IMR-90 (cell line): ENCODE measurements around the gene UBP1. TPM values are rescaled to one million over a fixed set of nuclear protein-coding genes. Genes with fewer than 3 reads are reported as not detected.

ENCODE experiments used
- ATAC-seq: fragments of 200-7000 bp; cut with Tn5 transposase; 2 replicates; pipeline ENCODE4 v1.9.1; 2020; ENCODE audit warnings: low read depth, mild to moderate bottlenecking, moderate library complexity
- BruUV-seq: library from RNA; stranded (reverse); fragments of 400-500 nt; replicated peaks from 2 replicates; lab custom pipeline; 2021; lab: Mats Ljungman, UMichigan
- CTCF ChIA-PET: fragments of 300-600 bp; formaldehyde crosslinking; extraction: SDS; loops from one replicate; lab custom pipeline; 2021; ENCODE audit warnings: antibody characterized with exemption; lab: Yijun Ruan, JAX
- POLR2A ChIA-PET: fragments of 300-600 bp; sonication (Branson Sonifier 250); formaldehyde crosslinking; loops from one replicate; lab custom pipeline; 2022; ENCODE audit warnings: antibody characterized with exemption; ENCODE audit not compliant: unreplicated experiment; lab: Charles Lee
- DNase-seq: peaks from one replicate; pipeline ENCODE4 v3.0.0; 2013
- H2AFZ ChIP-seq: replicated peaks from 2 replicates; pipeline ENCODE3; 2013; ENCODE audit warnings: low read length, mild to moderate bottlenecking; ENCODE audit not compliant: poor library complexity
- H2AK5ac ChIP-seq: 2 replicates; pipeline ENCODE4 v1.6.1; 2013; ENCODE audit warnings: low read depth, low read length, inconsistent platforms
- H2AK9ac ChIP-seq: replicated peaks from 2 replicates; pipeline ENCODE3; 2013; ENCODE audit warnings: mild to moderate bottlenecking, low read depth, low read length, moderate library complexity; ENCODE audit not compliant: poor library complexity
- H2BK120ac ChIP-seq: 2 replicates; pipeline ENCODE4 v1.6.1; 2013; ENCODE audit warnings: low read depth, low read length, inconsistent platforms
- H2BK15ac ChIP-seq: 3 replicates; pipeline ENCODE4 v1.6.1; 2013; ENCODE audit warnings: low read depth, low read length, inconsistent platforms
- H2BK20ac ChIP-seq: 2 replicates; pipeline ENCODE4 v1.6.1; 2013; ENCODE audit warnings: low read depth, mild to moderate bottlenecking, inconsistent platforms, low read length, moderate library complexity
- H2BK5ac ChIP-seq: 2 replicates; pipeline ENCODE4 v1.6.1; 2013; ENCODE audit warnings: mild to moderate bottlenecking, low read depth, low read length, inconsistent platforms; ENCODE audit not compliant: poor library complexity, severe bottlenecking
- H3K14ac ChIP-seq: replicated peaks from 2 replicates; pipeline ENCODE4 v1.6.1; 2013; ENCODE audit warnings: low read depth, low read length, inconsistent platforms
- H3K18ac ChIP-seq: 2 replicates; pipeline ENCODE4 v1.6.1; 2013; ENCODE audit warnings: low read depth, low read length, control low read depth
- H3K23ac ChIP-seq: 2 replicates; pipeline ENCODE4 v1.6.1; 2013; ENCODE audit warnings: low read depth, low read length, inconsistent platforms
- H3K27ac ChIP-seq: 2 replicates; pipeline ENCODE4 v1.5.1; 2013; ENCODE audit warnings: mild to moderate bottlenecking, control low read depth, low read length; ENCODE audit not compliant: insufficient read depth
- H3K27me3 ChIP-seq: 2 replicates; pipeline ENCODE4 v1.6.1; 2013; ENCODE audit warnings: low read length; ENCODE audit not compliant: control insufficient read depth, insufficient read depth
- H3K36me3 ChIP-seq: 2 replicates; pipeline ENCODE4 v1.6.1; 2013; ENCODE audit warnings: low read length, mixed read lengths; ENCODE audit not compliant: control insufficient read depth, insufficient read depth
- H3K4ac ChIP-seq: 2 replicates; pipeline ENCODE4 v1.6.1; 2013; ENCODE audit warnings: low read depth, low read length, inconsistent platforms
- H3K4me1 ChIP-seq: 2 replicates; pipeline ENCODE4 v1.6.1; 2013; ENCODE audit warnings: low read length, mixed read lengths; ENCODE audit not compliant: control insufficient read depth, insufficient read depth
- H3K4me2 ChIP-seq: 2 replicates; pipeline ENCODE4 v1.6.1; 2013; ENCODE audit warnings: low read depth, mild to moderate bottlenecking, control low read depth, low read length, moderate library complexity
- H3K4me3 ChIP-seq: 2 replicates; pipeline ENCODE4 v1.5.1; 2013; ENCODE audit warnings: low read depth, mild to moderate bottlenecking, control low read depth, low read length, moderate library complexity; ENCODE audit not compliant: insufficient read depth
- H3K56ac ChIP-seq: 2 replicates; pipeline ENCODE4 v1.6.1; 2013; ENCODE audit warnings: low read length, inconsistent platforms; ENCODE audit not compliant: insufficient read depth; ENCODE audit errors: extremely low read depth
- H3K79me1 ChIP-seq, 2 experiments: 2 replicates each; pipeline ENCODE4 v1.6.1; 2013; ENCODE audit warnings: low read length in 2 of 2, inconsistent platforms in 1 of 2, low read depth in 1 of 2
- H3K9ac ChIP-seq: 2 replicates; pipeline ENCODE4 v1.6.1; 2013; ENCODE audit warnings: low read depth, low read length, control low read depth
- H3K9me1 ChIP-seq: 2 replicates; pipeline ENCODE4 v1.6.1; 2013; ENCODE audit warnings: low read length, inconsistent platforms; ENCODE audit not compliant: insufficient read depth
- H3K9me3 ChIP-seq: 2 replicates; pipeline ENCODE4 v1.6.1; 2013; ENCODE audit warnings: low read length; ENCODE audit not compliant: control insufficient read depth, insufficient read depth
- H4K20me1 ChIP-seq: 2 replicates; pipeline ENCODE4 v1.6.1; 2013; ENCODE audit warnings: low read length, inconsistent platforms; ENCODE audit not compliant: insufficient read depth
- H4K5ac ChIP-seq: 2 replicates; pipeline ENCODE4 v1.6.1; 2013; ENCODE audit warnings: mild to moderate bottlenecking, low read depth, low read length, control low read depth
- H4K8ac ChIP-seq, 2 experiments: 2 replicates each; pipeline ENCODE4 v1.6.1; 2013; ENCODE audit warnings: low read depth in 2 of 2, low read length in 2 of 2, control low read depth in 1 of 2, inconsistent platforms in 1 of 2
- H4K91ac ChIP-seq: 2 replicates; pipeline ENCODE4 v1.6.1; 2013; ENCODE audit warnings: low read depth, low read length, inconsistent platforms; ENCODE audit not compliant: insufficient read depth
- BHLHE40 ChIP-seq: fragments of 150-350 bp; IDR thresholded peaks from 2 replicates; pipeline ENCODE4 v1.6.1; 2016; ENCODE audit warnings: mild to moderate bottlenecking, low read depth, low read length
- CEBPB ChIP-seq: IDR thresholded peaks from 2 replicates; pipeline ENCODE4 v1.6.1; 2012; ENCODE audit warnings: low read depth, low read length, improper control_type of control experiment
- CHD1 ChIP-seq: IDR thresholded peaks from 2 replicates; pipeline ENCODE4 v1.6.1; 2012; ENCODE audit warnings: low read depth, low read length, improper control_type of control experiment
- CTCF ChIP-seq: conservative IDR thresholded peaks from 2 replicates; pipeline ENCODE4 v1.5.1; 2012; ENCODE audit warnings: mild to moderate bottlenecking, low read depth, low read length, improper control_type of control experiment
- ELK1 ChIP-seq: fragments of 150-350 bp; IDR thresholded peaks from 2 replicates; pipeline ENCODE4 v1.6.1; 2016; ENCODE audit warnings: low read depth, mild to moderate bottlenecking, low read length, moderate library complexity, borderline replicate concordance
- FOS ChIP-seq: fragments of 150-350 bp; IDR thresholded peaks from 2 replicates; pipeline ENCODE4 v1.6.1; 2016; ENCODE audit warnings: low read depth, low read length
- MAFK ChIP-seq: IDR thresholded peaks from 2 replicates; pipeline ENCODE4 v1.6.1; 2012; ENCODE audit warnings: low read depth, low read length, improper control_type of control experiment
- MAZ ChIP-seq: IDR thresholded peaks from 2 replicates; pipeline ENCODE4 v1.6.1; 2012; ENCODE audit warnings: low read depth, mild to moderate bottlenecking, low read length, improper control_type of control experiment, moderate library complexity, borderline replicate concordance
- MXI1 ChIP-seq: IDR thresholded peaks from 2 replicates; pipeline ENCODE4 v1.6.1; 2012; ENCODE audit warnings: low read depth, mild to moderate bottlenecking, low read length, moderate library complexity, borderline replicate concordance
- NFE2L2 ChIP-seq: fragments of 150-350 bp; IDR thresholded peaks from 2 replicates; pipeline ENCODE4 v1.6.1; 2016; ENCODE audit warnings: low read depth, mild to moderate bottlenecking, low read length
- POLR2A ChIP-seq: IDR thresholded peaks from 2 replicates; pipeline ENCODE4 v1.6.1; 2012; ENCODE audit warnings: mild to moderate bottlenecking, low read depth, low read length
- RAD21 ChIP-seq: IDR thresholded peaks from 2 replicates; pipeline ENCODE4 v1.6.1; 2012; ENCODE audit warnings: low read length, improper control_type of control experiment
- RCOR1 ChIP-seq: IDR thresholded peaks from 2 replicates; pipeline ENCODE4 v1.6.1; 2012; ENCODE audit warnings: mild to moderate bottlenecking, low read length, improper control_type of control experiment; ENCODE audit not compliant: insufficient replicate concordance
- RFX5 ChIP-seq: IDR thresholded peaks from 2 replicates; pipeline ENCODE4 v1.8.0; 2012; ENCODE audit warnings: low read depth, mild to moderate bottlenecking, low read length, moderate library complexity
- SMC3 ChIP-seq: fragments of 150-350 bp; IDR thresholded peaks from 2 replicates; pipeline ENCODE4 v1.6.1; 2016; ENCODE audit warnings: low read depth, mild to moderate bottlenecking, antibody characterized with exemption, low read length, moderate library complexity
- USF2 ChIP-seq: fragments of 150-350 bp; IDR thresholded peaks from 2 replicates; pipeline ENCODE4 v1.6.1; 2017; ENCODE audit warnings: mild to moderate bottlenecking, antibody characterized with exemption, low read length, low read depth
- WGBS, 2 experiments: methylation state at CpG; one replicate each; pipeline versions ENCODE4 v1.1.5 to v1.1.7; 2013; ENCODE audit warnings: missing lambda C conversion rate in 2 of 2; ENCODE audit not compliant: insufficient read length in 1 of 2; ENCODE audit errors: extremely low coverage in 2 of 2; 5-methylcytosine and 5-hydroxymethylcytosine counted together
- dilution Hi-C: fragments of 300-500 bp; cut with HindIII; formaldehyde crosslinking; loops from one replicate; pipeline ENCODE4 v1.14.3; 2018; ENCODE audit warnings: low sequenced_read_pairs; ENCODE audit not compliant: unreplicated experiment
- in situ Hi-C: fragments of 300-500 bp; cut with MboI; formaldehyde crosslinking; loops from 3 replicates; pipeline ENCODE4 v1.14.3; 2019; ENCODE audit warnings: low sequenced_read_pairs, inconsistent platforms, mixed read lengths
- intact Hi-C: fragments of 100-400 bp; cut with micrococcal nuclease; formaldehyde crosslinking; loops from 2 replicates; pipeline ENCODE4 v1.10.0; 2022
- polyA plus RNA-seq, 3 experiments: library from polyadenylated mRNA; depleted of rRNA; stranded (reverse); fragments of >200 nt; gene quantifications; 2 replicates each; pipeline ENCODE4 v1.2.3, GENCODE V29; 2012; ENCODE audit warnings: low replicate concordance in 1 of 3
- total RNA-seq: library from RNA; depleted of rRNA; stranded (reverse); fragments of >200 nt; gene quantifications from 2 replicates; pipeline ENCODE4 v1.2.3, GENCODE V29; 2012

UBP1 gene
- total and polyA plus RNA-seq, 2 of the 4 experiments (the other 2 are of a cell fraction) = 56.3 to 73.8 TPM

- 0 out of 2 replicates have a peak, but pooled peaks cover 2% of the 10 kb centered on the region for H3K9me3 ChIP-seq
- no peak overlapping the region for H3K56ac ChIP-seq
- no peak overlapping the region for H4K5ac ChIP-seq
- H4K91ac ChIP-seq = no peak overlapping the region
- H4K20me1 ChIP-seq = no peaks in the 10 kb centered on the region
- intact Hi-C loops = no loop called here
- H3K9ac ChIP-seq = no peak overlapping the region
- no peak overlapping the region for H3K14ac ChIP-seq
- H2AK9ac ChIP-seq = no peak overlapping the region
- no peak for TF ChIP-seq BHLHE40
- TF ChIP-seq POLR2A = no peak
- TF ChIP-seq CHD1 = no peak
- no peak for TF ChIP-seq NFE2L2
- no peak for TF ChIP-seq CEBPB
- no peak for TF ChIP-seq RCOR1
- no peak for TF ChIP-seq MXI1
- TF ChIP-seq USF2 = no peak
- no peak for TF ChIP-seq FOS
- TF ChIP-seq RAD21 = no peak
- TF ChIP-seq CTCF = no peak
- TF ChIP-seq ELK1 = no peak
- TF ChIP-seq SMC3 = no peak
- no peak for TF ChIP-seq MAFK
- no peak for TF ChIP-seq MAZ
- TF ChIP-seq RFX5 = no peak
- H3K36me3 ChIP-seq = no peaks in the 10 kb centered on the region
- H3K79me1 ChIP-seq = no peaks in the 10 kb centered on the region
- ChIA-PET POLR2A (no interaction called here), CTCF (no interaction called here)
- in situ Hi-C loops = no loop called here
- H3K9me1 ChIP-seq = no peaks in the 10 kb centered on the region
- no TSS peak for BruUV-seq
- H3K4me1 ChIP-seq = no peaks in the 10 kb centered on the region
- H3K27ac ChIP-seq = no peak overlapping the region
- WGBS, 2 experiments = no CpG with 5 or more reads among the region's 1 CpG
- no peak overlapping the region for H3K4ac ChIP-seq
- ATAC-seq (0 out of 2 replicates have a peak, but pooled peaks have one; percentile 40), DNase-seq (peak; percentile 5)
- dilution Hi-C loops = no loop called here
- no peak overlapping the region for H2BK20ac ChIP-seq
- H3K18ac ChIP-seq = no peak overlapping the region
- H3K27me3 ChIP-seq = no peaks in the 10 kb centered on the region
- H3K4me2 ChIP-seq = peak overlapping the region; percentile 55; the same call in 1 of the 2 replicates
- H3K4me3 ChIP-seq = no peak overlapping the region
- no peak overlapping the region for H2AK5ac ChIP-seq
- no peak overlapping the region for H2AFZ ChIP-seq
- no peak overlapping the region for H3K23ac ChIP-seq
- H4K8ac ChIP-seq = no peak overlapping the region
- H2BK15ac ChIP-seq = no peak overlapping the region
- no peak overlapping the region for H2BK120ac ChIP-seq
- H2BK5ac ChIP-seq = no peak overlapping the region
Measured at GRCh38 chr3:33482111-33482521, 41.9 kb upstream of the UBP1 start.
